Gastroesophageal sphincter (tissue), 4 donors: ENCODE results near the gene EVC. TPM values are rescaled to one million over a fixed set of nuclear protein-coding genes. Genes with fewer than 3 reads are reported as not detected.
"Not testable (repeated sequence)": the region's sequence is repeated elsewhere in the genome, so short reads cannot be mapped to it uniquely, and the experiment has no call there.

ENCODE experiments used
- ATAC-seq: fragments of 150-250 bp; one replicate; pipeline ENCODE4 v1.9.1; 2016; ENCODE audit warnings: mild to moderate bottlenecking, moderate library complexity
- H3K27ac ChIP-seq, 4 donors: fragments of 200-600 bp; sonication (generic) in 3 of 4; 1 replicate in 3 of 4; 2 replicates in 1 of 4; pipeline ENCODE4 v1.5.1; 2016 to 2019
- H3K27me3 ChIP-seq: fragments of 200-600 bp; sonication (generic); one replicate; pipeline ENCODE4 v1.5.1; 2019
- H3K36me3 ChIP-seq, 2 donors: fragments of 200-600 bp; sonication (generic); one replicate each; pipeline ENCODE4 v1.5.1; 2019; ENCODE audit warnings: control low read depth in 1 of 2
- H3K4me1 ChIP-seq, 3 donors: fragments of 200-600 bp; sonication (generic); 1 replicate in 2 of 3; 2 replicates in 1 of 3; pipeline ENCODE4 v1.5.1; 2016 to 2019; ENCODE audit warnings: control low read depth in 2 of 3
- H3K4me3 ChIP-seq, 2 donors: fragments of 200-600 bp; sonication (generic); one replicate each; pipeline ENCODE4 v1.5.1; 2019; ENCODE audit warnings: mild to moderate bottlenecking in 1 of 2, moderate library complexity in 1 of 2
- H3K9me3 ChIP-seq, 3 donors: fragments of 200-600 bp; sonication (generic); one replicate each; pipeline ENCODE4 v1.5.1; 2017 to 2019; ENCODE audit warnings: control low read depth in 2 of 3
- EP300 ChIP-seq: sonication (generic); formaldehyde crosslinking; IDR thresholded peaks from one replicate; pipeline ENCODE4 v1.6.1; 2017; ENCODE audit warnings: antibody characterized with exemption, mild to moderate bottlenecking
- POLR2A ChIP-seq, 2 donors: fragments of 450-650 bp; IDR thresholded peaks; one replicate each; pipeline ENCODE4 v1.6.1; 2017; ENCODE audit warnings: antibody characterized with exemption in 2 of 2, mild to moderate bottlenecking in 2 of 2, moderate library complexity in 1 of 2
- POLR2AphosphoS5 ChIP-seq: sonication (generic); formaldehyde crosslinking; IDR thresholded peaks from one replicate; pipeline ENCODE4 v1.6.1; 2017; ENCODE audit warnings: antibody characterized with exemption
- WGBS, 2 donors: methylation state at CpG; one replicate each; pipeline ENCODE4 v1.1.5; 2018; ENCODE audit warnings: low coverage in 1 of 2; 5-methylcytosine and 5-hydroxymethylcytosine counted together
- total RNA-seq, 4 donors: library from RNA; depleted of rRNA; stranded (reverse); fragments of >200 nt; gene quantifications; one replicate each; pipeline ENCODE4 v1.1.0, GENCODE V29; 2016
- TF ChIP-seq, protein P1 (sequence below), 4 experiments: fragments of 200-600 bp in 2 of 4; fragments of 450-650 bp in 2 of 4; sonication (generic) in 1 of 4; IDR thresholded peaks; one replicate each; pipeline ENCODE4 v1.5.1; 2017 to 2019; ENCODE audit warnings: antibody characterized with exemption in 4 of 4, mild to moderate bottlenecking in 2 of 4, moderate library complexity in 2 of 4

Gene EVC
- total RNA-seq, 4 donors from 2014 or later = 17.8 to 53.7 (median 38.1) TPM

DNA sequence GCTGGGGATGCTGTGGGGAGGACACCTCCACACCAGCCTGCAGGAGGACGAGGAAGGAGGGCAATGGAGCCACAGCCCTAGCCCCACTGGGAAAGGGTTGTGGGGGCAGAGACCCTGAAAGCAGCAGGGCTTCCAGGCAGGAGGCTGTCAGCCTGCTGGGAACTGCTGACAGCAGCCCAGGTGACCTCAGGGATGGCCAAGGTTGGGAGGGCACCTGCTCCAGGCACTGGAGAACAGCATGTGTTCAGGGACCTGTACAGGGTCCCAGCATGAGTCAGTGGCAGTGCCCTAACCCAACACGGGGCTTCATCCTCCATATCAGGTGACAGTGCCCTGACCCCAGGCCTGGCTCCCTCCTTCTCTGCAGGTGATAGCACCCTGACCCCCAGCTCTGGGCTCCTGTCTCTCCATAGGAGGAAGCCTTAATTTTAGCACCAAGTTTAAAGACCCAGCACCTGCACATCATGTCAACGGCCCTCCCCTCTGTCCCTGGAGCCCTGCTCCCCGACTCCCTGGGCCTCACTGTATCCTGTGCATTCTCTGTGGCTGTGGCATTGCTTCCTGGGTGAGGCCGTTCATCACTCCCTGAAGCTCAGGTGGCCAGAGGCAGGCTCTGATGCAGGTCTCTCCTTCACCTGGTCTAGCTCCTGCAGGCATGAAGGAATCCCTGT, 115.6 kb downstream of the EVC start:
- no peaks in the 10 kb centered on the region for H3K27me3 ChIP-seq
- 70 to 75% methylated on average over 2 to 3 of the region's 5 CpGs for WGBS, 2 donors
- no peak overlapping the region for H3K27ac ChIP-seq
- H3K4me3 ChIP-seq = no peak overlapping the region
- H3K4me1 ChIP-seq = peaks cover 0 to 16% (median 2%) of the 10 kb centered on the region in 3 donors
- H3K9me3 ChIP-seq = no peaks in the 10 kb centered on the region
- no peak for ATAC-seq
- peaks cover 0 to 16% of the 10 kb centered on the region in 2 donors for H3K36me3 ChIP-seq
- TF ChIP-seq, protein P1, sequence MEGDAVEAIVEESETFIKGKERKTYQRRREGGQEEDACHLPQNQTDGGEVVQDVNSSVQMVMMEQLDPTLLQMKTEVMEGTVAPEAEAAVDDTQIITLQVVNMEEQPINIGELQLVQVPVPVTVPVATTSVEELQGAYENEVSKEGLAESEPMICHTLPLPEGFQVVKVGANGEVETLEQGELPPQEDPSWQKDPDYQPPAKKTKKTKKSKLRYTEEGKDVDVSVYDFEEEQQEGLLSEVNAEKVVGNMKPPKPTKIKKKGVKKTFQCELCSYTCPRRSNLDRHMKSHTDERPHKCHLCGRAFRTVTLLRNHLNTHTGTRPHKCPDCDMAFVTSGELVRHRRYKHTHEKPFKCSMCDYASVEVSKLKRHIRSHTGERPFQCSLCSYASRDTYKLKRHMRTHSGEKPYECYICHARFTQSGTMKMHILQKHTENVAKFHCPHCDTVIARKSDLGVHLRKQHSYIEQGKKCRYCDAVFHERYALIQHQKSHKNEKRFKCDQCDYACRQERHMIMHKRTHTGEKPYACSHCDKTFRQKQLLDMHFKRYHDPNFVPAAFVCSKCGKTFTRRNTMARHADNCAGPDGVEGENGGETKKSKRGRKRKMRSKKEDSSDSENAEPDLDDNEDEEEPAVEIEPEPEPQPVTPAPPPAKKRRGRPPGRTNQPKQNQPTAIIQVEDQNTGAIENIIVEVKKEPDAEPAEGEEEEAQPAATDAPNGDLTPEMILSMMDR (IDR thresholded peaks at IDR 0.05) = no peak
- TF ChIP-seq POLR2A (IDR thresholded peaks at IDR 0.05) (no peak), POLR2AphosphoS5 (no peak), EP300 (no peak)

DNA sequence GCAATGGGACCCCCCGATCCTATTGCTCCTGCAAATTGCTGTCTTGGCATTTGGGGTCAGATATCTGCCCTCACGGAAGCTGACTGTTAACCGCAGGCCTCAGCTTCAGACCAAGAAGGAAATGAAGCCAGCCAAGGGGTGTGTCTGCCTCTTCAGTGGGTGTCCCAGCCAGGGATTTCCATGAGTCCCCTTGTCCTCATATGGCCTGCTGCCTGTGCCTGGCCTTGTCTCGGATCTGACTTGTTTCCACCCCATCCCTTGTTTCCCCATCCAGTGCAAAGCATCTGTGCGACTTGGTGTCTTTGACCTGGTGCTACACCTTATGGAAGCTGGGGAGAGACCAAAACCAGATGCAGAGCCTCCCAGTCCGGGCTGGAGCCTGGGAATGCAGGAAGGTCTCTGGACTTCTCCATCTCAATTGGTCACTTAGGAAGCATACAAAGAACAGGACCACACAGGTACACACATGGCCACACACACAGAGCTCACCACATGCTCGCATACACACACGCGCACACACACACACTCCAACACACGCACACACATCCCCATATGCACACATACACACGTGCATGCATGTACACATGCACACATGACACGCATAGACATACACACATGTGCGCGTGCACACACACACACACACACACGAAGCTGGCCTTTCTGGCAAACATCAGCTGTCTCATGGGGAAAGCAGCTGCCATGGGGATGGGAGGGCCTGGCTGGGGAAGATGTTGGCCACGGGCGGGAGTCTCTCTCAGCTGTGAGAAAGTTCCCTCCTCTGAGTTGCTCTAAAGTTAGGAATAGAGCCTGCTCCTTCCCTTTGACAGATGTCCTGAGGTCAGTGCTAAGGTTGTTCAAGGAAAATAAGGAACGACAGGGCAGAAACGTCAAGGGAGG, 116.4 kb downstream of the EVC start:
- TF ChIP-seq EP300 = no peak
- no peak for TF ChIP-seq POLR2A (IDR thresholded peaks at IDR 0.05)
- TF ChIP-seq POLR2AphosphoS5 = no peak
- TF ChIP-seq, protein P1 (IDR thresholded peaks at IDR 0.05) = no peak
- Histone ChIP-seq H3K4me3 (no peak overlapping the region), H3K36me3 (peaks cover 0 to 12% of the 10 kb centered on the region in 2 donors), H3K4me1 (peaks cover 0 to 16% (median 2%) of the 10 kb centered on the region in 3 donors), H3K27me3 (no peaks in the 10 kb centered on the region), H3K27ac (no peak overlapping the region), H3K9me3 (no peaks in the 10 kb centered on the region)
- no peak for ATAC-seq
- 50 to 56% methylated on average over 2 to 3 of the region's 19 CpGs for whole genome bisulfite sequencing, 2 donors

DNA sequence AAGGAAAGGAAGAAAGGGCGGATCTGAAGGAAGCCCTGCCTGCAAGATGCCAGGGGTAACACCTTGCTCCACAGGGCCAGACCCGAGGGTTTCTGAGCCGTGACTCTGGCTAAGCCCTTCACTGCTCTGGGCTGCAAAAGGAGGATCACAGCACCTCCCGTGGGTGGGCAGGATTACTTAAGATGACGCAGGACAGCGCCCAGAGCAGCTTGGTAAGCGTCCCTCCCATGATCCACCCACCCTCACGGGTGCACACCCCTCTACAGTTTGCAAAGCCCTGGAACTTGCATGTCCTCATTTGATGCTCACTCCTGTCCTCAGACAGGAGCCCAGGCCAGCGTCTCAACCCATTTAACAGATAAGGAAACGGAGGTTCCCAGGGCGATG, 117.0 kb downstream of the EVC start:
- peak; percentile 14 for ATAC-seq
- H3K27ac ChIP-seq = no peak overlapping the region
- H3K36me3 ChIP-seq = peaks cover 0 to 12% of the 10 kb centered on the region in 2 donors
- H3K27me3 ChIP-seq = no peaks in the 10 kb centered on the region
- 75% methylated on average over 4 of the region's 11 CpGs; no CpG with 5 or more reads in 1 of the 2 donors for WGBS, 2 donors
- no peaks in the 10 kb centered on the region for H3K9me3 ChIP-seq
- H3K4me3 ChIP-seq = no peak overlapping the region
- TF ChIP-seq POLR2A (IDR thresholded peaks at IDR 0.05) = no peak
- no peak for TF ChIP-seq POLR2AphosphoS5
- TF ChIP-seq, protein P1 (IDR thresholded peaks at IDR 0.05) = no peak
- no peak for TF ChIP-seq EP300
- H3K4me1 ChIP-seq = peaks cover 0 to 16% (median 2%) of the 10 kb centered on the region in 3 donors

DNA sequence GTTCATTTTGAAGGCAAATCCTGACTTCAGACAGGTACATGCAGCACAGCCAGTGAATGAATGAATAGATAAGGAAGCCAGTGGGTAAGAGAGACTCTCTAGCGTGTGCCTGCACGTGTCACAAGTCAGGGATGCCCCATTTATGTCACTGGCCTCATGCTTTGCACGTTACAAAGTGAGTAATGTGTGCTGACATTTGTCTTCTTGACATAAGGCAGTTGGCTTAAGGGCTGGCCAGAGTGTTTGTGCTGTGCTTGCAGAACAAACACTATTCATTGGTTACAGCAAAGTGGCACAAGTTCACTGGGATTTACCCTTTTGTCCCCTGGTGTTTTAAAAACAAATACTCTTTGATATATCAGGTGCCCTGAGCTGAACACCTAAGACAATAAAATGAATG, 125.9 kb downstream of the EVC start:
- H3K27me3 ChIP-seq = peaks cover 8% of the 10 kb centered on the region
- H3K4me3 ChIP-seq = no peak overlapping the region
- H3K9me3 ChIP-seq = no peaks in the 10 kb centered on the region
- no peak for ATAC-seq
- WGBS, 2 donors = 49 to 60% methylated on average over 3 of the region's 3 CpGs
- no peak overlapping the region for H3K27ac ChIP-seq
- TF ChIP-seq POLR2AphosphoS5 (no peak), POLR2A (IDR thresholded peaks at IDR 0.05) (no peak), EP300 (no peak)
- TF ChIP-seq, protein P1 (IDR thresholded peaks at IDR 0.05) = no peak
- H3K36me3 ChIP-seq = no peaks in the 10 kb centered on the region
- peaks cover 0 to 12% (median 0%) of the 10 kb centered on the region in 3 donors for H3K4me1 ChIP-seq

DNA sequence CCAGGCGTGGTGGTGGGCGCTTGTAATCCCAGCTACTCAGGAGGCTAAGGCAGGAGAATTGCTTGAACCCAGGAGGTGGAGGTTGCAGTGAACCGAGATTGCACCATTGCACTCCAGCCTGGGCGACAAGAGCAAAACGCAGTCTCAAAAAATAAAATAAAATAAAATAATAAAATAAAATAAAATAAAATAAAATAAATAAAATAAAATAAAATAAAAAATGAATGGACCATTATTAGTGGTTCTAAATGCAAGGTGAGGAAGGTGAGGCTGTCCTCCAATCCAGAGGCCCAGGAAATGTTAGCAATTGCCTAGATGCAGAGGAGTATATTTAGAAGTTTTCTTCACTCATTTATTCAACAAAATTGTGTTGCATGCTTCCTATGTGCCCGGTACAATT, 126.5 kb downstream of the EVC start:
- not testable (repeated sequence) for H3K27ac ChIP-seq, H3K27me3 ChIP-seq, ATAC-seq, H3K4me3 ChIP-seq, H3K9me3 ChIP-seq, H3K36me3 ChIP-seq
- H3K4me1 ChIP-seq = peaks cover 0 to 12% (median 0%) of the 10 kb centered on the region in 3 donors
- 82 to 88% methylated on average over 2 to 4 of the region's 6 CpGs for WGBS, 2 donors
